HG03432 (cell line): Measurements from ENCODE around the gene LALBA.
A peak's percentile ranks its signal among the peaks of the same experiment; 100 is the strongest.
"Not testable (repeated sequence)": the region's sequence is repeated elsewhere in the genome, so short reads cannot be mapped to it uniquely, and the experiment has no call there.

Experiments used
- ATAC-seq: cut with Tn5 transposase; IDR thresholded peaks from one replicate; pipeline ENCODE4 v1.9.1; 2021; ENCODE audit warnings: mild to moderate bottlenecking, moderate library complexity; ENCODE audit not compliant: unreplicated experiment

Gene LALBA

DNA sequence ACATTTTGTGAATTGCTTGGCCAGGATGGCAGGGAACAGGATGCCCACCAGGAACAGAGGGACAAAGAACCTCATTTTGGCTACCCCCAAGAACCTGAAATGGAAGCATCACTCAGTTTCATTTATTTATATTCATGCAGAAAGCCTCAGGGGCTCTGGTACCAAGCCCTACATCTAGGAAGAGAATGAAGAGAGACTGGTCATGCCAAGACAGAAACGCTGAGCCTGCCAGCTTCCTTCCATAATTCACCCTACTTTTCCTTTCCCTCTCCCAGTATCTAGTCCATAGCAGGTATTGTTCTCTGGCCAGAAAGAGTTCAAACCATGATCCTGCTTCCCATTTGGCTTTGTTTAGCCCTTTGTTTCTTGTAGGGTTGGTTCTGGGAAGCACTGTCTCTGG, at the start of gene LALBA:
TSS of gene LALBA (minus strand) at position 101 of the 400 bp plus-strand sequence. CDS start at position 75, 26 bp downstream.
- no peak for ATAC-seq

DNA sequence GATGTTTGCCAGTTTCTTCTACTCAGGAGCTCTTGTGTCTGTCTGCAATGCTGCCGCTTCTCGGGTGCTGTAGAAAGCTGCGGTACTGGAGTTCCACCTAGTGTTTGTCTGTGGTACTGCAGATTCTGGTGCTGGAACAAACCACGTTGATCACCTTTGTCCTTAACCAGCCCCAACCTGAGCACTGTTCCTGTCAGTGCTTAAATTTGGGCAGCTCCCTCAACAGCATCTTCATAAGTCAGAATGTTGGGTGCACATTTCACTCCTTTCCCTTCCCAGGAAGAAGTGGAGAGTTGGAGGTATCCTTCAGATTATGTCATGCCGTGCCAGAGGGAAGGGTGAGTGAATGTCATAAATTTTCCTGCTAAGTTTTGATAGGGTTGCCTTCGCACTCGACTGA, 48.7 kb upstream of the LALBA start:
- ATAC-seq = no peak

DNA sequence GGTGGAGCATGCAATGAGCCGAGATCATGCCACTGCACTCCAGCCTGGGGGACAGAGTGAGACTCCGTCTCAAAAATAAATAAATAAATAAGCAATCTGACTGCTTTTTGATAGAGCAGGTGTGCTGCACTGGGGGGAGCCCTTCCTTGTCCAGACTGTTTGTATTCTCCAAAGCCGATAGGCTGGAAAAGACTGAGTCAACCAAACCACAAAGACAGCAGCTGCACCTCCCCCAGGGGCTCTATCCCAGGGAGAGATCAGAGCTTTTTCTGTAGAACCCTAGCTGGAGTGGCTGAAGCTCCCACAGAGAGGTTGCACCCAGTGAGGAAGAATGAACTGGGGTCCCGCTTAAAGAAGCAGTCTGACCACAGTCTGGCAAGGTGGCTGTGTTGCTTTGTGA, 45.8 kb upstream of the LALBA start:
- ATAC-seq = no peak

DNA sequence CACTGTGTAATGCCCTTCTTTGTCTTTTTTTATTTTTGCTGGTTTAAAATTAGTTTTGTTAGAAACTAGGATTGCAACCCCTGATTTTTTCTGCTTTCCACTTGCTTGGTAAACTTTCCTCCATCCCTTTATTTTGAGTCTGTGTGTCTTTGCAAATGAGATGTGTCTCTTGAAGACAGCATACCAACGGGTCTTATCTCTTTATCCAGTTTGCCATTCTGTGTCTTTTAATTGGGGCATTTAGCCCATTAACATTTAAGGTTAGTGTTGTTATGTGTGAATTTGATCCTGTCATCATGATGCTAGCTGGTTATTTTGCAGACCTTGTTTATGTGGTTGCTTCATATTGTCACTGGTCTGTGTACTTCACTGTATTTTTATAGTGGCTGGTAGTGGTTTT, 43.5 kb upstream of the LALBA start:
- no peak for ATAC-seq

DNA sequence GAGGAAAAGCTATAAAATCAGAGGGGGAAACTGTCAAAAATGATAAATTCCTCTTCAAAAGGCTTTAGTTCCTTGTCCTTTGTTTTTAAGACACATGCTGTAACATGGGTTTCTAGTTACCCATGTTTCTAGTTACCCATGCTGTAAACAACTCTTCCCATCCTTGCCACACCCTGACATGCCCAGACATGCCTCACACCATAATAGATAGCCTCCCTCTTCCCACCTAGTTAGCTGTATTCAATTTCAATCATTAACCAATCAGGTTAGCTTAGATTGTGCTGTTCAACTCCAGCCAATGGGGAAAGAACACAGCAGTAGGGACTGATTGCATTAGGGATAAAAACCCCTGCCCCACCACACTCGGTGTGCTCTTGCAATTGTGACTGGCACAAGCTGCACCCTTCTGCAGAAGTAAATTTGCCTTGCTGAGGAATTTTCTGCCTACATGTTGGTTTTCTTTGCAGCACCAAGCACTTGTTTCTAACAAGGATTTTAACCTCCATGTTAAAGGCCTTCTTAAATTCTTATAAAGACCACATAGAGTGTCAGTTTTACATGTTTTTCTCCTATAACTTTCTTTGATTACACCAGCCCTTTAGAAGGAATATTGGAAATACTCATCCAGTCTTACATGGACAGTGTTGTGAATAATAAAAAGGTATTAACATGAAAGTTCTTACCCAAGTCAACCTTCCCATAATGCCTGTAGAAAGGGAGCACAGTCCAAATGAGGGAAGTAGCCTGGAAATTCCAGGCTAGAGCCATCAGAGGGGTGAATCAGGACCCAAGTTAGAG, 32.5 kb upstream of the LALBA start:
- no peak for ATAC-seq

DNA sequence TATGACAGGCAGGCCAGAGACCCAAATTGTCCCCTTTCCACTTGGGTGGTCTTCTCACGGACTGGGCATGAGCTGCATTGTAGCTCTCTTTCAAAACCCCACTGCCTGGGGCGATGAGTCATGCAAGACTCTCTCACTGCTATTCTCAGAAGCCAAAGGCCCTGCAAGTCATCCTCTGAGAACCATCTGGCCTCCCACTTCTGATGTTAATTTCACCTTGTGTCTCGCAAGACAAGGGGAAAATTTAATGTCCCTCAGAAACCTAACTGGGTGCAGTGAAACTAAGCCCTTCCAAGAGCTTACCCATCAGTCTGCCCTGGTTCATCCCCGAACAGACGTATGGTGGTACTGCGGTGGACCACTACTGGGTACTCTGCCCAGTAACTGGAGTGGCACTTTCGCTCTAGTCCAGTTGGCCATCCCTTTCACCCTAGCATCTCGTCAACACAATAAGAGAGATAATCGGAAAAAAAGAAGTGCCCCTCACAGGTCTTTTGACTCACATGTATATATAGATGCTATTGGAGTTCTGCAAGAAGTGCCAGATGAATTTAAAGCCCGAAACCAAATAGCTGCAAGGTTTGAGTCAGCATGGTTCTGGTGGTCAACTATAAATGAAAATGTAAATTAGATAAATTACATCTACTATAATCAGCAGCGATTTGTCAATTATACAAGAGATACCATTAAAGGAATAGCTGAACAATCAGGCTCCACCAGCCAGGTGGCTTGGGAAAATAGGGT, 31.3 kb upstream of the LALBA start:
- peak; percentile 96 for ATAC-seq

DNA sequence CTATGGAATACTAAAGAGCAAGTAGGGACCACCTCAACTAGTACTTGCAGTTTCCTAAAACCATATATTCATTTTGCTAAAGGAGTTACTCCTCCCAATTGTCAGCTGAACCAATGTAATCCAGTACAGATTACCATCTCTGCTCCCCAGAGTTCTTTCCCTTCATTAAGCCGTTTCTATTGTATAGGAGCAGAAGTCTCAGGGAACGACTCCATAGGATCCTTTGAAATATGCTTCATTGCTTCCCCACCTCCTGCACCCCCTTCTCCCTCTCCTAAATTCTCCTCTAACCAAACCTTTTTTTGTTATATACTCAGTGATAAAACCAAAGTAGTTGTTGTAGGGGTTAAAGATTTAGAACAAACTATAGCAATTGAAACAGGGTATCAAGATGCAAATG, 30.7 kb upstream of the LALBA start:
- no peak for ATAC-seq

DNA sequence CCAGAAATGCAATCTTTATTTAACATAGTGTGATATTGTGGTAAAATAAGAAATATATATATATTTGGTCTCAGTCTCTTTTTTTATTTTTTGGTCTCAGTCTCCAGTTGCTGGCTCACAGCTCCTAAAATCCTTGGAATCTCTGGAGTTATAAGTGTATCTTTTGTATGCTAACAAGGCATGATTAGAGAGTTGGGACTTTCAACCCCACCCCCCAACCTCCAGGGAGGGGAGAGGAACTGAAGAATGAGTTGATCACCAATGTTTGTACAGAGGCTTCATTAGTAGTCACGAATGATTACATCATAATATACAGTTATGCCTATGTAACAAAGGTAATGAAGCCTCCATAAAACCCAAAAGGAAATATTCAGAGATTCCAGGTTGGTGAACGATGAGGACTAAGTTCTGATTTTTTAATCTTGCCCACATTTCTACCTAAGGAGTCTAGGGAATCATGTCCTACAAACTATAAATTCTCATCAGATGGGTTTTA, 22.8 kb upstream of the LALBA start:
- no peak for ATAC-seq

DNA sequence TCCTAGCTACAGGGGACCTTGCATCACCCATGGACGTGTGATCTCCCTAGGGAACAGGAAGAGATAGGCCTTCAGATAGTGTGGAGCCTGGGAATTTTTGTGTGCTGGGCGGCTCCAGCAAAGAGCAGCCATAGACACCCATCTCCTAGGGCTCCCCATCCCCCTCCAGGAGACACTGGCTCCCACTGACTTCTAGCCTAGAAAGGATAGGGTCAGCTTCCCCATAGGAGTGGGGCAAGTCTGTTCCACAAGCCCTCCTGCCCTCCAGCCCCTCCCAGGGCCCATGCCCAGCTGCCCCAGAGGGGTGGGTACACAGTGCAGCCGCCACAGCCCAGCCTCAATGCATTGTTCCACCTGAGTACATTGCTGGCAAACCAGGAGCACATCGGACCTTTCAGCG, 16.5 kb upstream of the LALBA start:
- no peak for ATAC-seq

DNA sequence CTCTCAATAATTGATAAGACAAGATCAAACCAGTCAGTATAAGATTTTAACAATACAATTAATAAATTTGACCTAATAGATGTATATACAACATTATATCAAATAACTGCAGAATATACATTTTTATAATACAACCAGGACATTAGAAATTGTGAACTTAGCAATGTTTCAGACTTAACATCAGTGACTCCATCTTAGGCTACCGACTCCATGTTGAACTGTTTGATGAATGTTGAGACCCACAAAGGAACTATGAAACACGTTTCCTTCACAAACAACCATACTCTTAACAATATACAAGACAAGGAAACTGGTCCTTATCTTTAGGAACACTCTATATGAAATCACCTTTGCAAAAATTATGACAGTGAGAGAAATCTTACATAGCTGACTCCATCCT, 13.9 kb upstream of the LALBA start:
- ATAC-seq = no peak

DNA sequence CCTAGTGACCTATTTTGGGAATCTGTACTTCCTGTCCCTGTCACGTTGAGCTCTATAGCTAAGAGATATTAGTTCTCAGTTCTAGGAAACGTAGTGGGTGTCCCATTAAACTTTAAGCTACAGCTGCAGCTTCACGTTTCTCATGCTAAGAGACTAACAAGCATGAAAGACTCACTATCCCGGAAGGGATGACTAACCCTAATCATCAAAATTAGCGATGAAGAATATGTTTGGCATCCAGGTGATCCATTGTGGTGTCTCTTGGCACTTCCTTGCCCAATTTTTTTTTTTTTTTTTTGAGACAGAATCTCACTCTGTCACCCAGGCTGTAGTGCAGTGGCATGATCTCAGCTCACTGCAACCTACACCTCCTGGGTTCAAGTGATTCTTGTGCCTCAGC, 11.0 kb upstream of the LALBA start:
- ATAC-seq = no peak

DNA sequence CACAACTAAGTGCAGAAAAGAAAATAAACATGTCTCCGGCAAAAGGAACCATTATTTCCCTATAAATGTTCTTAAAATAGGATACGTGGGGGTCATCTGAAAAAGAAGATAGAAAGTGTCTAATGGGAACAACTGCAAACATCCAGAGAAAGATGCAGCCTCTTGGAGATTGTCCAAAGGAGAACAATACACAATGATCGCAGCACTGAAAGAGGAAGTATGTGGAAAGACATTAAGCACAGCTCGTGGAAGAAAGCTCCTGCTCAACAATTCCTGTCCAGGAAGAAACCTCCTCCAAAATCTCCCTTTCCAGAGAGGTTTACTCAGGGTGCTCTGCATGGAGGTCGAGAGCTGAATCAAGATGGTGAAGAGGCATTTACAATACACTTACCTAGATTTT, 2.5 kb upstream of the LALBA start:
- no peak for ATAC-seq

DNA sequence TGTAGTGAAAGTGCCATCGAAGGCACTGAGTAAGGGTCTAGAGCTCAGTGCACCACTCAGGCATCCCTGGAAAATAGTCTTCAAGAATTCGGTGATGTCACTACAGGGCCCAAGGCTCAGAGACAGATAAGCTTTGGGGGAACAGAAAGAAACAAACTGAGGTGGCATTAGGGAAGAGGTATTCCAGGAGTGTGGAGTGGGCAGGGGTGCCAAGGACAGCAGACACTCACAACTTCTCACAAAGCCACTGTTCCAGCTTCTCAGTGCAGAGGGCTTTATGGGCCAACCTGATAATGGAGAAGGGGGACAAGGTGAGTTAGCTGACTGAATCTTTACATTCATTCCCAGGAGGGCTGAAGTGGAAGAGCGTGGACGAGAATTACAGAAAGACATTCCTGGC, 2.1 kb downstream of the LALBA start:
- no peak for ATAC-seq

DNA sequence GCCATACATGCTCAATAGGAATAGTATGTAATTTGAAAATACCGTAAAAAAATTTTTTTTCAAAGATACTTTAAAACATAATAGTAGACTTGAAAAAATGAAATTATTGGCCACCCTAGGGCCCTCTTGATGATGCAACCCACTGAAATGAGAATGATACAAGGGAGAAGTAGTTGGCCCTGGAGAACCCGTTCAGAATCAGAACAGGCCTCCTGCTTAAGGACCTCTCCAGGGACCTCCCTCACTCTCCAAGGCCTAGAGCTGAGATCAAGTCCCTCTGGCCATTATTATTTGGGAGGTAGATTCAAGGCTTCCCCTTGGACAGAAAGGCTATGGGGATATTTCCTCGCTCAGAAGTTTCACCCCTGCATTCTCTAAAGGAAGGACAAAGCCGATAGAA, 11.9 kb downstream of the LALBA start:
- no peak for ATAC-seq

DNA sequence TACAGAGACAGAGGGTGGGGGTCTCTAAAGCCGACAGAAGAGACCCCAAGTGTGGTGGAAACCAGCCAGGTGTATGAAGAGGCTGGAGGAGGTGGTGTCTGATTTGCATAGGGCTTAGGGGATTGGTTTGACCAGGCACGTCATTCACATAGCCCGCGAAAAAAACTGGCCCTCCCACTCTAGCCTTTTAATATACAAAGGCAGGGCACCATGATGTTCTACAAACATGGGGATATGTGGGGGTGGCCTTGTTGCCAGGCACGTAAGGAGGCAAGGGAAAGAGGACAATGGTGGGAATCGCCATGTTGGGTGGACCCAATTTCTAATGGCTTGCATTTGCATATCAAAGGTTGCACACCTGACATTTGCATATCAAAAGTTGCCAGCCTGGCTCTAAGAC, 13.2 kb downstream of the LALBA start:
- ATAC-seq = no peak

DNA sequence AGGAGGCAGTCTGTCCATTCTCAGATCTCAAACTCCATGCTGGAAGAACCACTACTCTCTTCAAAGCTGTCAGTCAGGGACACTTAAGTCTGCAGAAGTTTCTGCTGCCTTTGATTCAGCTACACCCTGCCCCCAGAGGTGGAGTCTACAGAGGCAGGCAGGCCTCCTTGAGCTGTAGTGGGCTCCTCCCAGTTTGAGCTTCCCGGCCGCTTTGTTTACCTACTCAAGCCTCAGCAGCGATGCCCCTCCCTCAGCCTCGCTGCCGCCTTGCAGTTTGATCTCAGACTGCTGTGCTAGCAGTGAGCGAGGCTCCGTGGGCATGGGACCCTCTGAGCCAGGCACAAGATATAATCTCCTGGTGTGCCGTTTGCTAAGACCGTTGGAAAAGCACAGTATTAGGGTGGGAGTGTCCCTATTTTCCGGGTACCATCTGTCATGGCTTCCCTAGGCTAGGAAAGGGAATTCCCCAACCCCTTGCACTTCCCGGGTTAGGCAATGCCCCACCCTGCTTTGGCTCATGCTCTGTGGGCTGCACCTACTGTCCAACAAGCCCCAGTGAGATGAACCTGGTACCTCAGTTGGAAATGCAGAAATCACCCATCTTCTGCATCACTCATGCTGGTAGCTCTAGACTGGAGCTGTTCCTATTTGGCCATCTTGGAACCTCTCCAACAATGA, 16.0 kb downstream of the LALBA start:
- not testable (repeated sequence) for ATAC-seq

DNA sequence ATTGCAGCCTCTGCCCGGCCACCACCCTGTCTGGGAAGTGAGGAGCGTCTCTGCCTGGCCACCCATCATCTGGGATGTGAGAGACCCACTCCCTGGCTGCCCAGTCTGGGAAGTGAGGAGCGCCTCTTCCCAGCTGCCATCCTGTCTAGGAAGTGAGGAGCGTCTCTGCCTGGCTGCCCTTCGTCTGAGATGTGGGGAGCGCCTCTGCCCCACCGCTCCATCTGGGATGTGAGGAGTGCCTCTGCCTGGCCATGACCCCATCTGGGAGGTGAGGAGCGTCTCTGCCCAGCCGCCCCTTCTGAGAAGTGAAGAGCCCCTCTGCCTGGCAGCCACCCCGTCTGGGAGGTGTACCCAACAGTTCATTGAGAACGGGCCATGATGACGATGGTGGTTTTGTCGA, 18.2 kb downstream of the LALBA start:
- ATAC-seq = not testable (repeated sequence)

DNA sequence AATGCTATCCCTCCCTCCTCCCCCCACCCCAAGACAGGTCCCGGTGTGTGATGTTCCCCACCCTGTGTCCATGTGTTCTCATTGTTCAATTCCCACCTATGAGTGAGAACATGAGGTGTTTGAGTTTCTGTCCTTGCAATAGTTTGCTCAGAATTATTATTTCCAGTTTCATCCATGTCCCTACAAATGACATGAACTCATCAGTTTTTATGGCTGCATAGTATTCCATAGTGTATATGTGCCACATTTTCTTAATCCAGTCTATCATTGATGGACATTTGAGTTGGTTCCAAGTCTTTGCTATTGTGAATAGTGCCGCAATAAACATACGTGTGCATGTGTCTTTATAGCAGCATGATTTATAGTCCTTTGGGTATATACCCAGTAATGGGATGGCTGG, 22.8 kb downstream of the LALBA start:
- not testable (repeated sequence) for ATAC-seq

DNA sequence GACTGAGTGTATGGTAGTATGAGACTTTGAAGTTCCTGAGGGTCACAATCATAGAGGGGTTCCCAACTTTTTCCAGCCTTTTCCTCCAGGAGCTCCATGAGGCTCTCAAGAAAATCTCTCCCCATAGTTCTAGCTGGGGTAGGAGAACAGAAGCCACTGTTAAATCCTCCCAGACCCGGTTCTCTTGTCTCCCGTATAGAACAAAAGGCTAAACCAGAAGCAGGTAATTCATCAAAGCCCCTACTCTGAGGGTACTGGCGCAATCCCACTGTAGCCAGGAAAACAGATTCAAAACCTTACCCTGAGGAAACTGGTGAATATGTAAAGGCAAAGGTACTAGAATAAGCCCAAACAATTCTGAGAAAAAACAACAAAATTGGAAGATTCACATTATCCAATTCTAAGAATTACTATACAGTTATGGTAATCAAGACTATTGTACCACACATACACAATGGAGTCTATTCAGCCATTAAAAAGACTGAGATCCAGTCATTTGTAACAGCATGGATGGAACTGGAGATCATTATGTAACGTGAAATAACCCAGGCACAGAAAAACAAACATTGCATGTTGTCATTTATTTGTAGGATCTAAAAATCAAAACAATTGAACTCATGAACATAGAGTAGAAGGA, 23.9 kb downstream of the LALBA start:
- ATAC-seq = no peak

DNA sequence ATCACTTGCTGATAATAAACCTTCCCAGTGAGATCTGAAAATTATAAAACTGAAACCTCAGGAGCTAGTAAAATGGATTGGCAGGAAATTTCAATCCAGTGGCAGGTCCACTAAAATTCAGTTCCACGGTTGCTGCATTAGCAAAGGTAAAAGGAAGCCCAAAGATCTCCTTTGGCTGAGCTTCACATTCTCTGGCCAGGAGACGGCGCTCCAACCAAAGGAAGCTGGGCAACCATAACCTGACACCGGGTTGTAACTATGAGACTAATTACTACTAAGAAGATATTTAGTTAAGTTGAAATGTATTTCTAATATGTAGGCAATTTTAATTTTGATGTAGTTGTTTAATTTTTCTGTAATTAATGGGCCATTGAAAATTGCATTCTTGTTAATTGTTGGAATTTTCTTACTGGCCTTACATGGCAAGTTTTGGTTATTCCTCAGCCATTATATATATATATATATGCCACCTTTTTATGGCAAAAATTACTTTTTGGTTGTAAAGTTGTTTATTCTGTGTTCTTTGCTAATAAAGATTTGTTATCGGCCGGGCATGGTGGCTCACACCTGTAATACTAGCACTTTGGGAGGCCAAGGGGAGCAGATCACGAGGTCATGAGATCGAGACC, 27.4 kb downstream of the LALBA start:
- no peak for ATAC-seq

DNA sequence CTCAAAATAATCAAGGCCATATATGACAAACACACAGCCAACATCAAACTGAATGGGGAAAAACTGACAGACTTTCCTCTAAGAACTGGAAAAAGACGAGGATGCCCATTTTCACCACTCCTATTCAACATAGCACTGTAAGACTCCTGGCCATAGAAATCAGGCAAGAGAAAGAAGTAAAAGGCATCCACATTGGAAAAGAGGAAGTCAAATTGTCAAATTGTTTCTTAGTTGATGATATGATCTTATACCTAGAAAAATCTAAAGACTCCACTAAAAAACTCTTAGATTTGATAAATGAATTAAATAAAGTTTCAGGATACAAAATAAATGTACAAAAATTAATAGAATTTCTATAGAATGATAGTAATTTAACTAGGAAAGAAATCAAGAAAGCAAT, 33.2 kb downstream of the LALBA start:
- no peak for ATAC-seq
